Cardiac muscle cell (in vitro differentiated cells and primary cell): ENCODE results near the gene TBC1D8. TPM values are rescaled to one million over a fixed set of nuclear protein-coding genes. Genes with fewer than 3 reads are reported as not detected.

Experiments used
- DNase-seq, 2 donors: peaks; one replicate each; pipeline versions ENCODE4 v3.0.0 to v3.0.0-alpha.2; 2010 to 2017; ENCODE audit warnings: low read depth in 1 of 2, low spot score in 1 of 2
- H3K27ac ChIP-seq: fragments of 200-600 bp; sonication (generic); 2 replicates; pipeline ENCODE4 v1.5.1; 2016
- H3K27me3 ChIP-seq: fragments of 200-600 bp; sonication (generic); 2 replicates; pipeline ENCODE4 v1.6.0; 2016; ENCODE audit warnings: control low read depth
- H3K36me3 ChIP-seq: fragments of 200-600 bp; sonication (generic); 2 replicates; pipeline ENCODE4 v1.5.1; 2016; ENCODE audit warnings: control low read depth
- H3K4me1 ChIP-seq: fragments of 200-600 bp; sonication (generic); 2 replicates; pipeline ENCODE4 v1.8.1; 2017; ENCODE audit warnings: low read depth, mild to moderate bottlenecking, mixed run types
- H3K4me3 ChIP-seq: fragments of 200-600 bp; sonication (generic); 2 replicates; pipeline ENCODE4 v1.5.1; 2016; ENCODE audit warnings: mild to moderate bottlenecking
- H3K9me3 ChIP-seq: fragments of 200-600 bp; sonication (generic); 2 replicates; pipeline ENCODE4 v1.5.1; 2017; ENCODE audit warnings: low read depth, mild to moderate bottlenecking, control low read depth
- CTCF ChIP-seq: IDR thresholded peaks from 2 replicates; pipeline ENCODE4 v1.5.1; 2012; ENCODE audit warnings: low read depth, mild to moderate bottlenecking, low read length
- polyA plus RNA-seq: library from polyadenylated mRNA; unstranded; fragments of >200 nt; fragmentation: Nextera tagmentation; extraction: Ambion mirVana; gene quantifications from 2 replicates; pipeline ENCODE4 v1.2.1, GENCODE V29; 2016
- total RNA-seq: library from RNA; depleted of rRNA; stranded (reverse); fragments of >200 nt; gene quantifications from 2 replicates; pipeline ENCODE4 v1.2.3, GENCODE V29; 2016

The TBC1D8 gene
- total and polyA plus RNA-seq, 2 experiments from 2014 or later: 15.2 to 23.2 TPM

GRCh38 chr2:101135412-101136296 is 15.5 kb downstream of the TBC1D8 start:
- H3K36me3 ChIP-seq: no peaks in the 10 kb centered on the region
- TF ChIP-seq CTCF: no peak
- DNase-seq: no peak
- H3K27ac ChIP-seq: no peak overlapping the region
- H3K27me3 ChIP-seq: no peaks in the 10 kb centered on the region
- H3K4me3 ChIP-seq: no peak overlapping the region
- H3K4me1 ChIP-seq: peaks cover 8% of the 10 kb centered on the region
- H3K9me3 ChIP-seq: no peaks in the 10 kb centered on the region

GRCh38 chr2:101133492-101134100 is 17.6 kb downstream of the TBC1D8 start:
- Histone ChIP-seq H3K27me3 (no peaks in the 10 kb centered on the region), H3K27ac (no peak overlapping the region), H3K36me3 (no peaks in the 10 kb centered on the region), H3K4me1 (no peaks in the 10 kb centered on the region), H3K9me3 (no peaks in the 10 kb centered on the region), H3K4me3 (no peak overlapping the region)
- no peak for TF ChIP-seq CTCF
- no peak for DNase-seq

GRCh38 chr2:101132202-101132601 is 19.0 kb downstream of the TBC1D8 start:
- no peak overlapping the region for H3K4me3 ChIP-seq
- no peaks in the 10 kb centered on the region for H3K36me3 ChIP-seq
- H3K4me1 ChIP-seq: no peaks in the 10 kb centered on the region
- no peaks in the 10 kb centered on the region for H3K9me3 ChIP-seq
- TF ChIP-seq CTCF: no peak
- H3K27me3 ChIP-seq: no peaks in the 10 kb centered on the region
- no peak overlapping the region for H3K27ac ChIP-seq
- no peak for DNase-seq

- H3K9me3 ChIP-seq: no peaks in the 10 kb centered on the region
- no peak overlapping the region for H3K4me3 ChIP-seq
- H3K27me3 ChIP-seq: no peaks in the 10 kb centered on the region
- TF ChIP-seq CTCF: no peak
- H3K4me1 ChIP-seq: no peaks in the 10 kb centered on the region
- H3K27ac ChIP-seq: no peak overlapping the region
- no peaks in the 10 kb centered on the region for H3K36me3 ChIP-seq
- no peak for DNase-seq
Measured at GRCh38 chr2:101130081-101130480, 21.1 kb downstream of the TBC1D8 start.

- no peaks in the 10 kb centered on the region for H3K27me3 ChIP-seq
- no peak overlapping the region for H3K27ac ChIP-seq
- no peak for DNase-seq
- H3K4me3 ChIP-seq: no peak overlapping the region
- H3K9me3 ChIP-seq: no peaks in the 10 kb centered on the region
- TF ChIP-seq CTCF: no peak
- H3K36me3 ChIP-seq: no peaks in the 10 kb centered on the region
- no peaks in the 10 kb centered on the region for H3K4me1 ChIP-seq
Measured at GRCh38 chr2:101127319-101128056, 23.7 kb downstream of the TBC1D8 start.
